Measurements from ENCODE around the gene PIK3C3.

PIK3C3 gene

GRCh38 chr18:41954827-41955613 is at the start of gene PIK3C3:
PIK3C3 (plus strand) TSS chr18:41955234; CDS start chr18:41955292, 58 bp downstream.
- DNase-seq (ENCODE audit: low read depth, low spot score), result peak; percentile 92

GRCh38 chr18:41905786-41906527 is 49.1 kb upstream of the PIK3C3 start:
- no peak for DNase-seq (ENCODE audit: low read depth, low spot score)

GRCh38 chr18:41906528-41907146 is 48.4 kb upstream of the PIK3C3 start:
- DNase-seq (ENCODE audit: low read depth, low spot score), result no peak

- no peak for DNase-seq (ENCODE audit: low read depth, low spot score)
Measured at GRCh38 chr18:41917181-41917580, 37.9 kb upstream of the PIK3C3 start.

GRCh38 chr18:41921770-41922169 is 33.3 kb upstream of the PIK3C3 start:
- no peak for DNase-seq (ENCODE audit: low read depth, low spot score)

- DNase-seq (ENCODE audit: low read depth, low spot score), result no peak
Measured at GRCh38 chr18:41922176-41922575, 32.9 kb upstream of the PIK3C3 start.

- no peak for DNase-seq (ENCODE audit: low read depth, low spot score)
Measured at GRCh38 chr18:41922841-41923240, 32.2 kb upstream of the PIK3C3 start.

GRCh38 chr18:41923446-41923845 is 31.6 kb upstream of the PIK3C3 start:
- no peak for DNase-seq (ENCODE audit: low read depth, low spot score)

GRCh38 chr18:41928581-41928980 is 26.5 kb upstream of the PIK3C3 start:
- DNase-seq (ENCODE audit: low read depth, low spot score), result no peak

GRCh38 chr18:41932899-41933298 is 22.1 kb upstream of the PIK3C3 start:
- DNase-seq (ENCODE audit: low read depth, low spot score), result no peak

GRCh38 chr18:41933778-41934177 is 21.3 kb upstream of the PIK3C3 start:
- DNase-seq (ENCODE audit: low read depth, low spot score), result no peak

- no peak for DNase-seq (ENCODE audit: low read depth, low spot score)
Measured at GRCh38 chr18:41936471-41937134, 18.4 kb upstream of the PIK3C3 start.

- DNase-seq (ENCODE audit: low read depth, low spot score), result no peak
Measured at GRCh38 chr18:41938445-41938844, 16.6 kb upstream of the PIK3C3 start.

- DNase-seq (ENCODE audit: low read depth, low spot score), result no peak
Measured at GRCh38 chr18:41939326-41939725, 15.7 kb upstream of the PIK3C3 start.

GRCh38 chr18:41940506-41941215 is 14.4 kb upstream of the PIK3C3 start:
- no peak for DNase-seq (ENCODE audit: low read depth, low spot score)

- DNase-seq (ENCODE audit: low read depth, low spot score), result no peak
Measured at GRCh38 chr18:41942254-41942653, 12.8 kb upstream of the PIK3C3 start.

GRCh38 chr18:41948544-41949110 is 6.4 kb upstream of the PIK3C3 start:
- DNase-seq (ENCODE audit: low read depth, low spot score), result no peak

GRCh38 chr18:41949206-41949920 is 5.7 kb upstream of the PIK3C3 start:
- DNase-seq (ENCODE audit: low read depth, low spot score), result no peak

- DNase-seq (ENCODE audit: low read depth, low spot score), result no peak
Measured at GRCh38 chr18:41955688-41956087, 654 bp downstream of the PIK3C3 start.

- no peak for DNase-seq (ENCODE audit: low read depth, low spot score)
Measured at GRCh38 chr18:41959045-41959444, 4.0 kb downstream of the PIK3C3 start.

All from brain pericyte (primary cell).